IMR-90 (cell line): ENCODE data around the gene ZNF639. TPM values are rescaled to one million over a fixed set of nuclear protein-coding genes. Genes with fewer than 3 reads are reported as not detected.

Source experiments
- ATAC-seq: fragments of 200-7000 bp; cut with Tn5 transposase; 2 replicates; pipeline ENCODE4 v1.9.1; 2020; ENCODE audit warnings: low read depth, mild to moderate bottlenecking, moderate library complexity
- BruUV-seq: library from RNA; stranded (reverse); fragments of 400-500 nt; replicated peaks from 2 replicates; lab custom pipeline; 2021; lab: Mats Ljungman, UMichigan
- CTCF ChIA-PET: fragments of 300-600 bp; formaldehyde crosslinking; extraction: SDS; loops from one replicate; lab custom pipeline; 2021; ENCODE audit warnings: antibody characterized with exemption; lab: Yijun Ruan, JAX
- POLR2A ChIA-PET: fragments of 300-600 bp; sonication (Branson Sonifier 250); formaldehyde crosslinking; loops from one replicate; lab custom pipeline; 2022; ENCODE audit warnings: antibody characterized with exemption; ENCODE audit not compliant: unreplicated experiment; lab: Charles Lee
- DNase-seq: peaks from one replicate; pipeline ENCODE4 v3.0.0; 2013
- H2AFZ ChIP-seq: replicated peaks from 2 replicates; pipeline ENCODE3; 2013; ENCODE audit warnings: low read length, mild to moderate bottlenecking; ENCODE audit not compliant: poor library complexity
- H2AK5ac ChIP-seq: 2 replicates; pipeline ENCODE4 v1.6.1; 2013; ENCODE audit warnings: low read depth, low read length, inconsistent platforms
- H2AK9ac ChIP-seq: replicated peaks from 2 replicates; pipeline ENCODE3; 2013; ENCODE audit warnings: mild to moderate bottlenecking, low read depth, low read length, moderate library complexity; ENCODE audit not compliant: poor library complexity
- H2BK120ac ChIP-seq: 2 replicates; pipeline ENCODE4 v1.6.1; 2013; ENCODE audit warnings: low read depth, low read length, inconsistent platforms
- H2BK15ac ChIP-seq: 3 replicates; pipeline ENCODE4 v1.6.1; 2013; ENCODE audit warnings: low read depth, low read length, inconsistent platforms
- H2BK20ac ChIP-seq: 2 replicates; pipeline ENCODE4 v1.6.1; 2013; ENCODE audit warnings: low read depth, mild to moderate bottlenecking, inconsistent platforms, low read length, moderate library complexity
- H2BK5ac ChIP-seq: 2 replicates; pipeline ENCODE4 v1.6.1; 2013; ENCODE audit warnings: mild to moderate bottlenecking, low read depth, low read length, inconsistent platforms; ENCODE audit not compliant: poor library complexity, severe bottlenecking
- H3K14ac ChIP-seq: replicated peaks from 2 replicates; pipeline ENCODE4 v1.6.1; 2013; ENCODE audit warnings: low read depth, low read length, inconsistent platforms
- H3K18ac ChIP-seq: 2 replicates; pipeline ENCODE4 v1.6.1; 2013; ENCODE audit warnings: low read depth, low read length, control low read depth
- H3K23ac ChIP-seq: 2 replicates; pipeline ENCODE4 v1.6.1; 2013; ENCODE audit warnings: low read depth, low read length, inconsistent platforms
- H3K27ac ChIP-seq: 2 replicates; pipeline ENCODE4 v1.5.1; 2013; ENCODE audit warnings: mild to moderate bottlenecking, control low read depth, low read length; ENCODE audit not compliant: insufficient read depth
- H3K27me3 ChIP-seq: 2 replicates; pipeline ENCODE4 v1.6.1; 2013; ENCODE audit warnings: low read length; ENCODE audit not compliant: control insufficient read depth, insufficient read depth
- H3K36me3 ChIP-seq: 2 replicates; pipeline ENCODE4 v1.6.1; 2013; ENCODE audit warnings: low read length, mixed read lengths; ENCODE audit not compliant: control insufficient read depth, insufficient read depth
- H3K4ac ChIP-seq: 2 replicates; pipeline ENCODE4 v1.6.1; 2013; ENCODE audit warnings: low read depth, low read length, inconsistent platforms
- H3K4me1 ChIP-seq: 2 replicates; pipeline ENCODE4 v1.6.1; 2013; ENCODE audit warnings: low read length, mixed read lengths; ENCODE audit not compliant: control insufficient read depth, insufficient read depth
- H3K4me2 ChIP-seq: 2 replicates; pipeline ENCODE4 v1.6.1; 2013; ENCODE audit warnings: low read depth, mild to moderate bottlenecking, control low read depth, low read length, moderate library complexity
- H3K4me3 ChIP-seq: 2 replicates; pipeline ENCODE4 v1.5.1; 2013; ENCODE audit warnings: low read depth, mild to moderate bottlenecking, control low read depth, low read length, moderate library complexity; ENCODE audit not compliant: insufficient read depth
- H3K56ac ChIP-seq: 2 replicates; pipeline ENCODE4 v1.6.1; 2013; ENCODE audit warnings: low read length, inconsistent platforms; ENCODE audit not compliant: insufficient read depth; ENCODE audit errors: extremely low read depth
- H3K79me1 ChIP-seq, 2 experiments: 2 replicates each; pipeline ENCODE4 v1.6.1; 2013; ENCODE audit warnings: low read length in 2 of 2, inconsistent platforms in 1 of 2, low read depth in 1 of 2
- H3K9ac ChIP-seq: 2 replicates; pipeline ENCODE4 v1.6.1; 2013; ENCODE audit warnings: low read depth, low read length, control low read depth
- H3K9me1 ChIP-seq: 2 replicates; pipeline ENCODE4 v1.6.1; 2013; ENCODE audit warnings: low read length, inconsistent platforms; ENCODE audit not compliant: insufficient read depth
- H3K9me3 ChIP-seq: 2 replicates; pipeline ENCODE4 v1.6.1; 2013; ENCODE audit warnings: low read length; ENCODE audit not compliant: control insufficient read depth, insufficient read depth
- H4K20me1 ChIP-seq: 2 replicates; pipeline ENCODE4 v1.6.1; 2013; ENCODE audit warnings: low read length, inconsistent platforms; ENCODE audit not compliant: insufficient read depth
- H4K5ac ChIP-seq: 2 replicates; pipeline ENCODE4 v1.6.1; 2013; ENCODE audit warnings: mild to moderate bottlenecking, low read depth, low read length, control low read depth
- H4K8ac ChIP-seq, 2 experiments: 2 replicates each; pipeline ENCODE4 v1.6.1; 2013; ENCODE audit warnings: low read depth in 2 of 2, low read length in 2 of 2, control low read depth in 1 of 2, inconsistent platforms in 1 of 2
- H4K91ac ChIP-seq: 2 replicates; pipeline ENCODE4 v1.6.1; 2013; ENCODE audit warnings: low read depth, low read length, inconsistent platforms; ENCODE audit not compliant: insufficient read depth
- FOS ChIP-seq: fragments of 150-350 bp; IDR thresholded peaks from 2 replicates; pipeline ENCODE4 v1.6.1; 2016; ENCODE audit warnings: low read depth, low read length
- MXI1 ChIP-seq: IDR thresholded peaks from 2 replicates; pipeline ENCODE4 v1.6.1; 2012; ENCODE audit warnings: low read depth, mild to moderate bottlenecking, low read length, moderate library complexity, borderline replicate concordance
- WGBS, 2 experiments: methylation state at CpG; one replicate each; pipeline versions ENCODE4 v1.1.5 to v1.1.7; 2013; ENCODE audit warnings: missing lambda C conversion rate in 2 of 2; ENCODE audit not compliant: insufficient read length in 1 of 2; ENCODE audit errors: extremely low coverage in 2 of 2; 5-methylcytosine and 5-hydroxymethylcytosine counted together
- dilution Hi-C: fragments of 300-500 bp; cut with HindIII; formaldehyde crosslinking; loops from one replicate; pipeline ENCODE4 v1.14.3; 2018; ENCODE audit warnings: low sequenced_read_pairs; ENCODE audit not compliant: unreplicated experiment
- in situ Hi-C: fragments of 300-500 bp; cut with MboI; formaldehyde crosslinking; loops from 3 replicates; pipeline ENCODE4 v1.14.3; 2019; ENCODE audit warnings: low sequenced_read_pairs, inconsistent platforms, mixed read lengths
- intact Hi-C: fragments of 100-400 bp; cut with micrococcal nuclease; formaldehyde crosslinking; loops from 2 replicates; pipeline ENCODE4 v1.10.0; 2022
- polyA plus RNA-seq, 3 experiments: library from polyadenylated mRNA; depleted of rRNA; stranded (reverse); fragments of >200 nt; gene quantifications; 2 replicates each; pipeline ENCODE4 v1.2.3, GENCODE V29; 2012; ENCODE audit warnings: low replicate concordance in 1 of 3
- total RNA-seq: library from RNA; depleted of rRNA; stranded (reverse); fragments of >200 nt; gene quantifications from 2 replicates; pipeline ENCODE4 v1.2.3, GENCODE V29; 2012

ZNF639 gene
- total and polyA plus RNA-seq, 2 of the 4 experiments (the other 2 are of a cell fraction): 15.9 to 50.5 TPM

DNA sequence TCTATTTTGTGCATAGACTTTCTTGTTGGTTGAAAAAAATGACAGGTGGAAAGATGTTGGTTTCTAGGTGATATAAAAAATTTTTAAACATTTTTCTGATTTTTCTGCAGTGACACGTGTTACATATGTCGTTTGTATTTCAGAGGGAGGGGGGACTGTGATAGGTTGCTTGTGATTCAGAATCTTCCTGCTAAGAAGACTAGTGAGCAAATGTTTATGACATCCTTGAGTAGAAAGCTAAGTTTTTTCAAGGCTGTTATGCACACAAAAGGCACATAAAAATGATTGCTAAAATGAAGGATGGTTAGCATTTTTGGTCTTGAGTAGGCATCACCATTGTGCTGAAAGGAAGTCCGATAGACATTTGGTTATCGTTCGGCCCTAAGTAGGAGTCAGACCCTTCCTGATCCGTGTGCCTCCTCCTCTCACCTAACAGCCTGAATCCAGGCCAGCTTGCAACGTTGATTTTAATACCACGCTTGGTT, 1.5 kb downstream of the ZNF639 start:
- H2AK5ac ChIP-seq: no peak overlapping the region
- peak overlapping the region; percentile 97 for H3K4me3 ChIP-seq
- in situ Hi-C loops (loop anchor here (5.0 kb wide), 1 partner anchor 177 kb away; the partner anchor contains the start of gene PIK3CA), dilution Hi-C loops (no loop called here), intact Hi-C loops (no loop called here)
- H3K23ac ChIP-seq: peak overlapping the region; percentile 70; the same call in 1 of the 2 replicates
- peak overlapping the region; percentile 41; the same call in 1 of the 2 replicates for H3K14ac ChIP-seq
- peak overlapping the region; percentile 90; the same call in 1 of the 2 replicates for H3K9ac ChIP-seq
- peak overlapping the region; percentile 94 for H3K4me2 ChIP-seq
- peaks cover 3% of the 10 kb centered on the region; the same call in 1 of the 2 replicates for H3K4me1 ChIP-seq
- peak overlapping the region; percentile 10; the same call in 1 of the 2 replicates for H2BK120ac ChIP-seq
- no peak overlapping the region for H2AK9ac ChIP-seq
- no peak overlapping the region for H2BK20ac ChIP-seq
- H3K18ac ChIP-seq: no peak overlapping the region; the same call in 1 of the 2 replicates
- no peak overlapping the region for H4K5ac ChIP-seq
- POLR2A ChIA-PET: no interaction called here
- no peaks in the 10 kb centered on the region for H3K27me3 ChIP-seq
- no peak for ATAC-seq
- H3K4ac ChIP-seq: peak overlapping the region; percentile 32; the same call in 1 of the 2 replicates
- H3K56ac ChIP-seq: no peak overlapping the region
- peak; percentile 54; the same call in 1 of the 2 replicates for TF ChIP-seq MXI1
- TF ChIP-seq FOS: no peak
- 3% methylated on average over 4 of the region's 8 CpGs; no CpG with 5 or more reads in 1 of the 2 experiments for WGBS, 2 experiments
- no peak overlapping the region for H4K8ac ChIP-seq
- H4K91ac ChIP-seq: no peak overlapping the region
- H3K27ac ChIP-seq: peak overlapping the region; percentile 3; the same call in 1 of the 2 replicates
- H2BK5ac ChIP-seq: peak overlapping the region; percentile 74
- H4K20me1 ChIP-seq: peaks cover 11% of the 10 kb centered on the region; the same call in 1 of the 2 replicates
- CTCF ChIA-PET: interaction anchor here (1.0 kb wide), 2 partner anchors 173 to 216 kb away, joined by 3 read pairs; no protein-coding TSS in a partner anchor
- H2AFZ ChIP-seq: peak overlapping the region; percentile 33
- no peaks in the 10 kb centered on the region for H3K9me3 ChIP-seq
- H3K79me1 ChIP-seq: peaks cover 2 to 19% of the 10 kb centered on the region in 2 experiments; a peak in 2 of 4 replicates
- peaks cover 9% of the 10 kb centered on the region for H3K36me3 ChIP-seq
- BruUV-seq: no TSS peak
- DNase-seq: peak; percentile 65
- H2BK15ac ChIP-seq: no peak overlapping the region
- H3K9me1 ChIP-seq: no peaks in the 10 kb centered on the region
